Natural killer cell (primary cell): ENCODE measurements around the gene FAM120AOS. TPM values are rescaled to one million over a fixed set of nuclear protein-coding genes. Genes with fewer than 3 reads are reported as not detected.

Source experiments
- ATAC-seq, 3 donors: fragments of 150-1000 bp in 2 of 3; fragments of 200-7000 bp in 1 of 3; cut with Tn5 transposase; 1 replicate in 1 of 3; 2 replicates in 2 of 3; pipeline ENCODE4 v1.10.0; 2021; ENCODE audit warnings: mild to moderate bottlenecking in 2 of 3, moderate library complexity in 2 of 3
- DNase-seq, 2 donors: peaks; one replicate each; pipeline versions ENCODE4 v3.0.0 to v3.0.0-alpha.2; 2013 to 2021; ENCODE audit warnings: mixed read lengths in 1 of 2
- H3K27ac ChIP-seq: one replicate; pipeline ENCODE4 v1.5.1; 2013; ENCODE audit warnings: mild to moderate bottlenecking, low read length
- H3K27me3 ChIP-seq: one replicate; pipeline ENCODE4 v1.6.1; 2013; ENCODE audit warnings: low read length; ENCODE audit not compliant: control insufficient read depth, insufficient read depth
- H3K36me3 ChIP-seq: one replicate; pipeline ENCODE4 v1.6.1; 2013; ENCODE audit warnings: low read length; ENCODE audit not compliant: control insufficient read depth, insufficient read depth
- H3K4me1 ChIP-seq: one replicate; pipeline ENCODE4 v1.6.1; 2013; ENCODE audit warnings: low read length; ENCODE audit not compliant: control insufficient read depth, insufficient read depth
- H3K4me3 ChIP-seq: one replicate; pipeline ENCODE4 v1.5.1; 2013; ENCODE audit warnings: low read length
- H3K9me3 ChIP-seq: one replicate; pipeline ENCODE4 v1.6.1; 2013; ENCODE audit warnings: low read length; ENCODE audit not compliant: control insufficient read depth, insufficient read depth
- H3K27ac Mint-ChIP-seq, 2 donors: one replicate each; pipeline ENCODE4 v1.8.0; 2022; ENCODE audit warnings: mild to moderate bottlenecking in 2 of 2, mixed read lengths in 2 of 2, moderate library complexity in 1 of 2
- H3K27me3 Mint-ChIP-seq, 2 donors: one replicate each; pipeline ENCODE4 v1.8.0; 2022; ENCODE audit warnings: low read depth in 2 of 2, mixed read lengths in 2 of 2
- H3K36me3 Mint-ChIP-seq: one replicate; pipeline ENCODE4 v1.8.0; 2022; ENCODE audit warnings: mixed read lengths
- H3K4me1 Mint-ChIP-seq, 2 donors: one replicate each; pipeline ENCODE4 v1.8.0; 2022; ENCODE audit warnings: mixed read lengths in 2 of 2
- H3K4me3 Mint-ChIP-seq: one replicate; pipeline ENCODE4 v1.8.0; 2022; ENCODE audit warnings: mild to moderate bottlenecking, moderate library complexity, mixed read lengths
- H3K9me3 Mint-ChIP-seq, 2 donors: one replicate each; pipeline ENCODE4 v1.8.0; 2022; ENCODE audit warnings: mixed read lengths in 2 of 2
- CTCF ChIP-seq: fragments of 200-600 bp; IDR thresholded peaks from one replicate; pipeline ENCODE4 v1.8.0; 2022; ENCODE audit warnings: antibody characterized with exemption
- WGBS: methylation state at CpG from one replicate; pipeline ENCODE4 v1.1.7; 2013; ENCODE audit warnings: missing lambda C conversion rate; ENCODE audit not compliant: insufficient coverage; 5-methylcytosine and 5-hydroxymethylcytosine counted together
- intact Hi-C: fragments of 100-400 bp; cut with micrococcal nuclease; formaldehyde crosslinking; loops from one replicate; pipeline ENCODE4 v1.14.2; 2022
- total RNA-seq, 4 donors: library from RNA; stranded (reverse); fragments of 120-200 nt in 1 of 4; gene quantifications; one replicate each; pipeline versions ENCODE4 v1.2.3 to v1.2.4, GENCODE V29; 2013 to 2022

The FAM120AOS gene
- total RNA-seq, 3 donors from 2014 or later (not counting 1 experiment from before 2014, with no cell fraction given), result 36.7 to 49.7 (median 45.3) TPM

- intact Hi-C loops, result loop anchor here (2.0 to 10.0 kb wide), 5 partner anchors 50 to 1273 kb away; partner anchors contain the start of genes AOPEP, CARD19 and NINJ1
- Histone ChIP-seq H3K4me3 (peak overlapping the region; percentile 91), H3K36me3 (peaks cover 13% of the 10 kb centered on the region), H3K9me3 (no peaks in the 10 kb centered on the region), H3K4me1 (peaks cover 26% of the 10 kb centered on the region), H3K27ac (peak overlapping the region; percentile 67), H3K27me3 (no peaks in the 10 kb centered on the region)
- H3K4me1 Mint-ChIP-seq, result peaks cover 43 to 47% of the 10 kb centered on the region in 2 donors
- TF ChIP-seq CTCF, result no peak
- ATAC-seq (peak in 2 of 3 donors; percentile 3 to 5), DNase-seq (peak; percentile 43 to 65)
- peaks cover 8% of the 10 kb centered on the region for H3K36me3 Mint-ChIP-seq
- H3K9me3 Mint-ChIP-seq, result no peaks in the 10 kb centered on the region
- under 1% methylated on average over 92 of the region's 92 CpGs for WGBS
- peak overlapping the region; percentile 96 for H3K4me3 Mint-ChIP-seq
- H3K27ac Mint-ChIP-seq, result peak overlapping the region; percentile 94 to 96
- H3K27me3 Mint-ChIP-seq, result no peaks in the 10 kb centered on the region
Measured at GRCh38 chr9:93451849-93452709, 1.3 kb downstream of the FAM120AOS start.

GRCh38 chr9:93450945-93451815, 2.2 kb downstream of the FAM120AOS start, which contains the start of gene FAM120A:
Gene FAM120A, plus strand, starts transcription at chr9:93451685. Its CDS starts 231 bp downstream, at chr9:93451916.
- no peaks in the 10 kb centered on the region for H3K9me3 ChIP-seq
- intact Hi-C loops, result loop anchor here (5.0 to 10.0 kb wide), 4 partner anchors 51 to 1274 kb away; partner anchors contain the start of genes AOPEP, CARD19 and NINJ1
- peaks cover 26% of the 10 kb centered on the region for H3K4me1 ChIP-seq
- peaks cover 17% of the 10 kb centered on the region for H3K36me3 Mint-ChIP-seq
- H3K27me3 ChIP-seq, result no peaks in the 10 kb centered on the region
- peak; percentile 59 to 89 for DNase-seq
- peak within 1 kb of the TSS; percentile 96 for H3K4me3 Mint-ChIP-seq
- no peaks in the 10 kb centered on the region for H3K9me3 Mint-ChIP-seq
- peaks cover 40 to 43% of the 10 kb centered on the region in 2 donors for H3K4me1 Mint-ChIP-seq
- TF ChIP-seq CTCF, result no peak
- no peaks in the 10 kb centered on the region for H3K27me3 Mint-ChIP-seq
- under 1% methylated on average over 100 of the region's 100 CpGs for WGBS
- peaks cover 21% of the 10 kb centered on the region for H3K36me3 ChIP-seq
- peak within 1 kb of the TSS; percentile 91 for H3K4me3 ChIP-seq
- ATAC-seq, result peak; percentile 72 to 86 (median 81)
- H3K27ac Mint-ChIP-seq, result peak within 1 kb of the TSS; percentile 94 to 96
- peak within 1 kb of the TSS; percentile 94 for H3K27ac ChIP-seq

- no peak overlapping the region for H3K4me3 ChIP-seq
- peaks cover 17% of the 10 kb centered on the region for H3K4me1 ChIP-seq
- Mint-ChIP-seq H3K27ac (peak overlapping the region; percentile 47 to 72), H3K9me3 (no peaks in the 10 kb centered on the region), H3K4me3 (no peak overlapping the region), H3K27me3 (no peaks in the 10 kb centered on the region), H3K4me1 (peaks cover 11 to 17% of the 10 kb centered on the region in 2 donors), H3K36me3 (peaks cover 17% of the 10 kb centered on the region)
- H3K27ac ChIP-seq, result no peak overlapping the region
- WGBS, result 98% methylated on average over 4 of the region's 4 CpGs
- H3K36me3 ChIP-seq, result peaks cover 26% of the 10 kb centered on the region
- DNase-seq (no peak), ATAC-seq (no peak)
- H3K27me3 ChIP-seq, result no peaks in the 10 kb centered on the region
- intact Hi-C loops, result no loop called here
- H3K9me3 ChIP-seq, result no peaks in the 10 kb centered on the region
- no peak for TF ChIP-seq CTCF
Measured at GRCh38 chr9:93447655-93448054, 5.7 kb downstream of the FAM120AOS start.
